H9 (cell line): Measurements from ENCODE around the gene LRRC27. TPM values are rescaled to one million over a fixed set of nuclear protein-coding genes. Genes with fewer than 3 reads are reported as not detected.

ENCODE experiments used
- DNase-seq: peaks from one replicate; pipeline ENCODE4 v3.0.0-alpha.2; 2017
- H2AFZ ChIP-seq: one replicate; pipeline ENCODE4 v1.6.1; 2013; ENCODE audit warnings: mild to moderate bottlenecking, low read length, control low read depth, moderate library complexity
- H2AK5ac ChIP-seq: 2 replicates; pipeline ENCODE4 v1.6.1; 2013; ENCODE audit warnings: low read length, control low read depth, mixed read lengths; ENCODE audit not compliant: insufficient read length
- H2BK120ac ChIP-seq: one replicate; pipeline ENCODE4 v1.6.1; 2013; ENCODE audit warnings: low read depth, mild to moderate bottlenecking, low read length, control low read depth, inconsistent platforms; ENCODE audit not compliant: poor library complexity, severe bottlenecking
- H2BK12ac ChIP-seq: 2 replicates; pipeline ENCODE4 v1.6.1; 2013; ENCODE audit warnings: low read length, control low read depth, mixed read lengths, low read depth; ENCODE audit not compliant: insufficient read length
- H2BK15ac ChIP-seq: 2 replicates; pipeline ENCODE4 v1.6.1; 2013; ENCODE audit warnings: low read depth, low read length, control low read depth
- H2BK20ac ChIP-seq: one replicate; pipeline ENCODE4 v1.6.1; 2013; ENCODE audit warnings: low read depth, mild to moderate bottlenecking, low read length, control low read depth, inconsistent platforms; ENCODE audit not compliant: poor library complexity, severe bottlenecking
- H2BK5ac ChIP-seq: 2 replicates; pipeline ENCODE4 v1.6.1; 2013; ENCODE audit warnings: low read length, control low read depth, mixed read lengths; ENCODE audit not compliant: insufficient read length
- H3K14ac ChIP-seq: 2 replicates; pipeline ENCODE4 v1.6.1; 2013; ENCODE audit warnings: low read length, control low read depth; ENCODE audit not compliant: insufficient read depth
- H3K18ac ChIP-seq: 2 replicates; pipeline ENCODE4 v1.6.1; 2013; ENCODE audit warnings: low read depth, mild to moderate bottlenecking, mixed read lengths, low read length, control low read depth; ENCODE audit not compliant: insufficient read length
- H3K23ac ChIP-seq: 2 replicates; pipeline ENCODE4 v1.6.1; 2013; ENCODE audit warnings: low read length, control low read depth, mixed read lengths, low read depth; ENCODE audit not compliant: insufficient read length
- H3K23me2 ChIP-seq: 2 replicates; pipeline ENCODE4 v1.6.1; 2013; ENCODE audit warnings: low read depth, mild to moderate bottlenecking, mixed read lengths, low read length, control low read depth; ENCODE audit not compliant: insufficient read length, poor library complexity, severe bottlenecking
- H3K27ac ChIP-seq: 2 replicates; pipeline ENCODE4 v1.5.1; 2013; ENCODE audit warnings: low read length, control low read depth, mixed read lengths, low read depth; ENCODE audit not compliant: insufficient read length
- H3K27me3 ChIP-seq: 2 replicates; pipeline ENCODE4 v1.6.1; 2013; ENCODE audit warnings: low read length, control low read depth, inconsistent platforms; ENCODE audit not compliant: insufficient read depth
- H3K4ac ChIP-seq: 2 replicates; pipeline ENCODE4 v1.6.1; 2013; ENCODE audit warnings: low read depth, mild to moderate bottlenecking, control low read depth, inconsistent platforms, low read length, moderate library complexity
- H3K4me1 ChIP-seq: 2 replicates; pipeline ENCODE4 v1.6.1; 2013; ENCODE audit warnings: low read length, control low read depth, inconsistent platforms; ENCODE audit not compliant: insufficient read depth
- H3K4me2 ChIP-seq: 2 replicates; pipeline ENCODE4 v1.6.1; 2013; ENCODE audit warnings: low read length, control low read depth, mixed read lengths; ENCODE audit not compliant: insufficient read length, insufficient read depth
- H3K56ac ChIP-seq: 2 replicates; pipeline ENCODE4 v1.6.1; 2013; ENCODE audit warnings: low read depth, mild to moderate bottlenecking, mixed read lengths, low read length, control low read depth; ENCODE audit not compliant: insufficient read length
- H3K79me1 ChIP-seq: 2 replicates; pipeline ENCODE4 v1.6.1; 2013; ENCODE audit warnings: low read depth, mild to moderate bottlenecking, moderate library complexity, low read length, control low read depth, inconsistent platforms; ENCODE audit not compliant: insufficient read depth, poor library complexity, severe bottlenecking
- H3K79me2 ChIP-seq: 2 replicates; pipeline ENCODE4 v1.6.1; 2013; ENCODE audit warnings: low read length, control low read depth, inconsistent platforms; ENCODE audit not compliant: insufficient read depth
- H3K9ac ChIP-seq: 2 replicates; pipeline ENCODE4 v1.6.1; 2013; ENCODE audit warnings: low read length, control low read depth, mixed read lengths; ENCODE audit not compliant: insufficient read length; ENCODE audit errors: extremely low read depth
- H3K9me3 ChIP-seq: one replicate; pipeline ENCODE4 v1.6.1; 2013; ENCODE audit warnings: low read depth, low read length, inconsistent platforms; ENCODE audit not compliant: control insufficient read depth
- H3T11ph ChIP-seq: one replicate; pipeline ENCODE4 v1.6.1; 2013; ENCODE audit warnings: mild to moderate bottlenecking, low read length, control low read depth, inconsistent platforms
- H4K20me1 ChIP-seq: one replicate; pipeline ENCODE4 v1.6.1; 2013; ENCODE audit not compliant: control insufficient read depth, insufficient read length, insufficient read depth
- H4K5ac ChIP-seq: 2 replicates; pipeline ENCODE4 v1.6.1; 2013; ENCODE audit warnings: low read depth, mild to moderate bottlenecking, mixed read lengths, low read length, control low read depth; ENCODE audit not compliant: insufficient read length
- H4K8ac ChIP-seq: replicated peaks from 2 replicates; pipeline ENCODE4 v1.6.1; 2013; ENCODE audit warnings: low read length, control low read depth, mixed read lengths, low read depth; ENCODE audit not compliant: insufficient read length
- H4K91ac ChIP-seq: 2 replicates; pipeline ENCODE4 v1.6.1; 2013; ENCODE audit warnings: low read depth, mild to moderate bottlenecking, moderate library complexity, mixed read lengths, low read length, control low read depth; ENCODE audit not compliant: insufficient read length
- H3K27ac Mint-ChIP-seq, 3 experiments: 2 replicates in 2 of 3; 3 replicates in 1 of 3; pipeline ENCODE4 v1.8.0; 2020 to 2021; ENCODE audit warnings: mixed read lengths in 3 of 3, mild to moderate bottlenecking in 1 of 3, moderate library complexity in 1 of 3
- H3K27me3 Mint-ChIP-seq: 2 replicates; pipeline ENCODE4 v1.8.0; 2021; ENCODE audit warnings: low read depth, mild to moderate bottlenecking, moderate library complexity, mixed read lengths
- H3K36me3 Mint-ChIP-seq, 3 experiments: 2 replicates in 2 of 3; 3 replicates in 1 of 3; pipeline ENCODE4 v1.8.0; 2020 to 2021; ENCODE audit warnings: low read depth in 3 of 3, mixed read lengths in 3 of 3; ENCODE audit not compliant: insufficient read depth in 1 of 3
- H3K4me1 Mint-ChIP-seq, 2 experiments: 2 replicates each; pipeline ENCODE4 v1.8.0; 2020; ENCODE audit warnings: mixed read lengths in 2 of 2
- H3K4me3 Mint-ChIP-seq, 2 experiments: 2 replicates in 1 of 2; 3 replicates in 1 of 2; pipeline ENCODE4 v1.8.0; 2020 to 2021; ENCODE audit warnings: mild to moderate bottlenecking in 2 of 2, mixed read lengths in 2 of 2, moderate library complexity in 1 of 2
- H3K9me3 Mint-ChIP-seq, 2 experiments: 2 replicates in 1 of 2; 3 replicates in 1 of 2; pipeline ENCODE4 v1.8.0; 2020; ENCODE audit warnings: mild to moderate bottlenecking in 2 of 2, mixed read lengths in 2 of 2, moderate library complexity in 1 of 2
- CTCF ChIP-seq: fragments of 200-600 bp; sonication (generic); conservative IDR thresholded peaks from 3 replicates; pipeline ENCODE4 v1.8.0; 2021; ENCODE audit warnings: antibody characterized with exemption, mild to moderate bottlenecking
- WGBS: extraction: QIAGEN DNeasy Blood & Tissue Kit; methylation state at CpG from one replicate; pipeline ENCODE4 v1.1.7; 2013; ENCODE audit warnings: missing lambda C conversion rate, low lambda C conversion rate, mixed read lengths; ENCODE audit not compliant: insufficient read length; ENCODE audit errors: extremely low coverage; 5-methylcytosine and 5-hydroxymethylcytosine counted together
- total RNA-seq: library from RNA; stranded (reverse); gene quantifications from 2 replicates; pipeline ENCODE4 v1.2.1, GENCODE V29; 2021

Gene LRRC27
- total RNA-seq, 1 experiment from 2014 or later: 2.7 TPM

- Mint-ChIP-seq H3K36me3 (no peaks in the 10 kb centered on the region; a peak in 1 of 7 replicates), H3K9me3 (peaks cover 3 to 4% of the 10 kb centered on the region in 2 experiments; a peak in 3 of 5 replicates), H3K27me3 (peaks cover 3% of the 10 kb centered on the region), H3K27ac (no peak overlapping the region), H3K4me1 (peaks cover 25 to 26% of the 10 kb centered on the region in 2 experiments), H3K4me3 (no peak overlapping the region)
- no peaks in the 10 kb centered on the region for H3K23me2 ChIP-seq
- no peak overlapping the region for H2BK120ac ChIP-seq
- no peaks in the 10 kb centered on the region for H4K20me1 ChIP-seq
- H4K8ac ChIP-seq: no peak overlapping the region
- no peak overlapping the region for H3K9ac ChIP-seq
- peaks cover 4% of the 10 kb centered on the region; the same call in 1 of the 2 replicates for H3K4me1 ChIP-seq
- no peaks in the 10 kb centered on the region for H3K9me3 ChIP-seq
- H2BK20ac ChIP-seq: no peak overlapping the region
- H4K91ac ChIP-seq: no peak overlapping the region
- no peak overlapping the region for H2AK5ac ChIP-seq
- no peaks in the 10 kb centered on the region for H3K79me1 ChIP-seq
- H3K4ac ChIP-seq: no peak overlapping the region
- no CpG with 5 or more reads among the region's 8 CpGs for WGBS
- H2AFZ ChIP-seq: no peak overlapping the region
- no peak overlapping the region for H2BK12ac ChIP-seq
- no peak overlapping the region for H3K27ac ChIP-seq
- no peak overlapping the region for H3K4me2 ChIP-seq
- H3K79me2 ChIP-seq: no peaks in the 10 kb centered on the region
- H2BK5ac ChIP-seq: no peak overlapping the region
- H3K14ac ChIP-seq: no peak overlapping the region
- H3K23ac ChIP-seq: no peak overlapping the region
- H4K5ac ChIP-seq: no peak overlapping the region
- H3K56ac ChIP-seq: no peak overlapping the region
- no peak for DNase-seq
- H3T11ph ChIP-seq: no peak overlapping the region
- no peaks in the 10 kb centered on the region for H3K27me3 ChIP-seq
- H3K18ac ChIP-seq: no peak overlapping the region
- no peak for TF ChIP-seq CTCF
- no peak overlapping the region for H2BK15ac ChIP-seq
Observed at GRCh38 chr10:132366006-132366405, 34.0 kb downstream of the LRRC27 start.
